NCI-H2171 (cell line): ENCODE results near the gene OCRL.

Source experiments
- DNase-seq: peaks from one replicate; lab custom pipeline; 2025; lab: John Stamatoyannopoulos, UW

The OCRL gene

DNA sequence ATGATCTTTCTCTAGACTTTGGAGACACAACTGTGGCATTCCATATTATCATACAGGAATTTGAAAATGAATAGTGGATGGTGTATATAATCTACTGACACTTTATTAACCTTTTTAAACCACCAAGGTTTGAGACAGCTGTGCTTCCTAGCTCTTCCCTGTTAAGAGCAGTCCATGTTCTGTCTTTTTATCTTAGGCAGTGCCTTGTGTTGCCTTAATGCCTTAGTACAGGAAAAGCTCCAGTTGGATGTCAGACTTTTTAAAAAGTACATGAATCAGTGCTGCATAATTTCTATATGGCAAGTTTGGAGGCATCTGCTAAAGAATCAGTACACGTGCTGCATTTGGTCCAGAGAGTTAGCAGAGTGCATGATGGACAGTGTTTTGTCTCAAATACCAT lies 45.1 kb downstream of the OCRL start:
- DNase-seq = no peak

DNA sequence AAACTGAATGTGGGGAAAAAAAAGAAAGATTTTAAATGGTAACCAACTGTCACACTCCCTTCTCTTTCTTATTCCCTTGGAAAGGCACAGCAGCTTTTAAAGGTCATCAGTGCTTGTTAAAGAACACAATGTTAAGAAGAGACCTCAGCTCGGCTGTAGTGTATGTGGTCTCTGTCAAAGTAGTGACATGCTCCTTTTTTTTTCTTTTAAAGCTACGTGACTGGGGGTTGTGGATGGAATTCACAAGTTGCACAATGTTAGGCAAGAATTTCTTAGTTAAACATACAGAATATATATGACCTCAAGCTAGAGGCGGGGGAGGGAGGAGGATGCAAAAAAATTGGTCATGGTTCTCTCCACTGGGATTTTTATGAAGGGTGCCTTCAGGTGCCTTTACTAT lies 45.6 kb downstream of the OCRL start:
- DNase-seq = no peak

DNA sequence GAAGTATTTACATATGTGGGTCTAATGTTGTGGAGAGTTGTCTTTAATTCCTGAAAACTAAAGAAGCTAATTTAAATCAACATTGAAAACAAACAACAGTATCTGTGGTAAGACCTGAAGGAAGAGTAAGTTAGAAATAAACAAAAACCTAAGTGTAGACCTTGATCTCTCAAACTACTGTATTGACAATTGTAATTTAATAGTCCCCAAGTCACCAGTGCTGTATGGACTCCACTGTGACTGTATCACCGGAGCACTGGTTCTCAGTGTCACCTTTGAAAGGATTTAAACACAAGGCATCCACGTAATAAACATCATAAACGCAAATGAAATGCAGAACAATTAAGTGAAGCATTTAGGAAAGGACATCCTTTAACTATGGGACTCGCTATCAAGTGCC lies 46.4 kb downstream of the OCRL start:
- DNase-seq = no peak

DNA sequence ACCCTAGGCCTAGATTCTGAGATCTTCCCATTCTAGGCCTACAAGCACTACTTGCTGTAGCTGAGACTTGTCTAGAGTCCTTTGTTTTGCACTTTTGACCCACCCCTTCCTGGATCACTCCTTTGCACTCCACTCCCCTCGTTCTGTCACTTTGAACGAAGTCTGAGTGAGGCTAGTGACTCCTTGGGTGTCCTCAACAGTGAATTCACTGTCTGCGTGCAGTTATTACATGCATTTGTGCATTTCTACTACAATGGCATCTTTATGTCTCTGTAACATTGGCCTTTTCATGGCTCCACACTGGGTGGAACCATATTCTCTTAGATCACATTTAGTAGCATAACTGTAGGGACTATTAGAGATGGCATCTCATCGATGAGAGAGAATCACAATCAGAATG lies 50.5 kb downstream of the OCRL start:
- no peak for DNase-seq

DNA sequence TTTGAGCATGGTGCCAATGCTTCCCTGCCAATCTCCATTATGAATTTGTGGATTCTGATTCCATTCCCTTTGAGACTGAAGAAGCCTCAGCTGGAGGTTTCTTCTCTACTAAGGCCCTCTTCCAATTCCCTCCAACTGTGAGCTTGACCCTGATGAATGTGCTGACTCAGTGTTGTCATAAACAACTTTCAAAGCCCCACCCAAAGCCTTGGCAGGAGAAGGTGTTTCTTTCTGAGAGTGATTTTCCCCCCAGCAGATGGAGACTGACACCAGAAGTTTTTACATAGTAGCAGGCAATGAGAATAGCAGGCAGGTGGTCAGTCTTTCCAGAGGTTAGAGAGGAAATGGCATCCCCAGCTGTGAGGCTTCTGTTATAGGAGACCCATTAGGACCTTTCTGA lies 53.1 kb downstream of the OCRL start:
- no peak for DNase-seq

DNA sequence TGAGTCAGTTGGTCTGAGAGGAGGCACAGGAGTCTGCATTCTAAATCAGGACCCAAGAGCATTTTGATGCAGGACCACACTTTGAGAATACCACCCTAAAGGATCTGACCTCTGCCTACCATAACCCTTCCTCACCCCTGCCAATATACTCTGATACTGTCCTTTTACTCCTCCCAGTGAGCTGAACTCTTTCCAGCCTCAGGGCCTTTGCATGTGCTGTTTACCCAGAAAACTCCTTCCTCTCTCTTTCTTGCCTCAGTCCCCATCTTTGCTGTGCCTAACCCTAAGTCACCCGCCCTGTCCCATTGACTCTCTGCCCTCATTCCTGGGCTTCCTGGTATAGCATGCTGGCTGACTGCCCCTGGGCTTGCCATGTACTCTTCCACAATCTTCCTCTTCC lies 54.7 kb downstream of the OCRL start:
- DNase-seq = no peak

DNA sequence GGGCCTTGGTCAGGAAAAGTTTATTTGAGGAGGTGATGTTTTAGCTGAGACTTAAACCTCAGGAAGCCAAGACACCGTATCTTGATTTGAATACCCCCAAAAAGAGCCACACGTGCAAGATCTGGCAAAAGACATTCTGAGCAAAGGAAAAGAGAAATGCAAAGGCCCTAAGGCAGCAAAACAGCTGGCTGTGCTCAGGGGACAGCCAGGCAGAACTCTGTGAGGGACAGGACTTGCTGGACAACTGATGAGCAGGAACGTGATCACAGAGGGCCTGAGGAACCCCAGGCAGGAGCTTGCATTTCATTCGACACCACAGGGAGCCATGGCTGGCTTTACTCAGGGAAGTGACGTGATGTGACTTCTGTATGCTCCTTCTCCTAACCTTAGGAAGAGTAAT lies 56.0 kb downstream of the OCRL start:
- DNase-seq = no peak

DNA sequence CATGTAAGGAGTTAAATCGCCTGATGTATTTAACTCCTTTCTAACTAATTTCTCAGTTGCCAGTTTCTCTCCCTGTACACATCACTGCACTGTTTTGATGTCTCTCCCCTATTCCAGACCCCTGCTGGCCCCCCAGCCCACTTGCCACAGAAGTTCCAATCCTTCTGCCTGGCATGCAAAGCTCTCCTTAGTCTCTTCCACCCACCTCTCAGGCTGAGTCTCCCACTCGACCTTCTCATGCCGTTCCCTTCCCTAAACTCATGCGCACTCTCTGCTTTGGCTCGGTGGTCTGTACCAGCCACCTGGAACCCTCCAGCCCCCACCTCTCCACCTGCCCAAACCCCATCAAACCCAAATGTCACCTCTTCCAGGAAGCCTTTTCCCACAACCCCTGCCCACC lies 57.8 kb downstream of the OCRL start:
- DNase-seq = no peak

DNA sequence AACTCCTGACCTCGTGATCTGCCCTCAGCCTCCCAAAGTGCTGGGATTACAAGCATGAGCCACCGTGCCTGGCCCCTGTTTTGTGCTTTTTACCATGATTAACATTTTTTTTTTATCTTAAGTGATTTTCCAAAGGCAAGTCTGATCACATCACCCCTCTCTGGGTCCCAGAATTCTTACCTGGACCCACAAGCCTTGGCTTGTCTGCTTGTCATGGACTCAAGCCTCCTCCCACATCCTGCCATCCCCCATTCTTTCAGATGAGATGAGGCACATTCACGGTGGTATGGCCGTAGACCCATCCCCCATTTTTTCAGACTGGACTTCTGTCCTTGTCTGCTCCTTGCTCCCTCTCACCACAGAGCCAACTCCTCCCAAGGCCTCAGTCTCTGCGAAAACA lies 59.4 kb downstream of the OCRL start:
- no peak for DNase-seq

DNA sequence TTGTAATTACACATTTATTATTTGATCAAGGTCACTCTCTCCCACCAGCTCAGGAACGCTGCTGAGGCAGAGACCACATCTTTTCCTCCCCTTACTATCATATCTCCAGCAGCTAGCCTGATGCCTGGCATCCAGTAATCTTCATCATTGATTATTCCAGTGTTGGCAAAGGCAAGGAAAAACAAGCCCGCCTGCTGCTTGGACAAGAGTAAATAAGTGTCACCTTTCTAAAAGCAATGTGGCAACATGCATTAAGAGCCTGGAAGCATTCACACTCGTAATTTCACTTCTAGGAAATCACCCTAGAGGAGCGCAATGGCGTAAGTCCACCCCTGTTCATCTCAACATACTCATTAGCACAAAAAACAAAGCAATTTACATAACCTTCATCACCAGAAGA lies 59.9 kb downstream of the OCRL start:
- no peak for DNase-seq

DNA sequence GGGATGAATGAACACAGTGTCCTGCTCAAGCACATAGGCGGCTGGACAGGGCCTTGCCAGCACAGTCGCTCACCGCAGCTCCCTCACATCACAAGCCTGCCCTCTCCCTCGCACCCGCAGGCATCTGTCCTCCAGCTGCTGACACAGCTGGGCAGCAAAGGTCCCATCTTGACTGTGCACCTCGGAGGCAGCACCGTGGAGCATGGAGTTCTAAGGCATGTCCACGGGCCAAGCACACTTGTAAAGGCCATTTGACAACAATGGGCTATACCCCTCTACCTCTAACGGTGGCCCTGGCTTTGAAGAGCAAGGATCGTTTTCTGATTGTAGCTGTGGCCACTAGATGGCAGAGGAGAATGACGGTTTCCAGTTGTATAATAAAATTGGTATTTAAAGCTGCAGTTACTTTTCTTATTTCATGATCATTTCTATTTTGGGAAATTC lies 60.9 kb downstream of the OCRL start:
- DNase-seq = no peak

DNA sequence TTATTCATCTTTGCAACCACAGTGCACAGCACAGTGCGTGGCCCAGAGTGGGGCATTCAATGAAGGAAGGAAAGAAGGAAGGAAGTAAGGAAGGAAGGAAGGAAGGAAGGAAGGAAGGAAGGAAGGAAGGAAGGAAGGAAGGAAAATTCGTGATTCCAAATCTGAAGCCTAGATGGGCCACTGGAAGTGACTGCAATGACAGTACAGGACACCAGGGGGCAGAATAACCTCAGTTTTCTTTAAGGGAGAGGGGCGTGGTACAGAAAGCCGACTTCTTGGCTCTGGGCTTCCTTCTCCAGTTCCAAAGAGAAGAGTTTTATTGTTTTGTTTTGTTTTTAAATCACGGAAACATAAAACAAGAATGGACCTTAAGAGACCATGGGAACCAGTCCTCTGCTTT lies 66.9 kb downstream of the OCRL start:
- peak; percentile 1 for DNase-seq

DNA sequence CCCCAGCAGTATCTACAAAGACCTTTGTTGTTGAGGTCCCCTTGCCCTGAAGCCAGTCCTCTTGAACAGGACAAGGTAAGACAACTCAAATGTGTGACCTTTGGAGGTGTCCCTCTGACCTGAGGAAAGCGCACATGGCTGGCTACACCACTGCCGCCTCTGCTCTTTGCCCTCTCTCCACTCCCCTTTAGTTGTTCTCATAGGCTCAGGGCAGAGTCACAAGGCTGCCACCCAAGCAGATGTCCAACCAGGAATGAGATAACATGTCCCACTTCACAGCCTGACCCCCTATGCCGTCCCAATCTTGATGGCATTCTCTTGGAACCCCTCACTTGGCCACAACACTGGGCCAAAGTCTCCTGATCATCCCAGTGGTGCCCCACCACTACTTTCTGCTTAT lies 68.4 kb downstream of the OCRL start:
- no peak for DNase-seq

DNA sequence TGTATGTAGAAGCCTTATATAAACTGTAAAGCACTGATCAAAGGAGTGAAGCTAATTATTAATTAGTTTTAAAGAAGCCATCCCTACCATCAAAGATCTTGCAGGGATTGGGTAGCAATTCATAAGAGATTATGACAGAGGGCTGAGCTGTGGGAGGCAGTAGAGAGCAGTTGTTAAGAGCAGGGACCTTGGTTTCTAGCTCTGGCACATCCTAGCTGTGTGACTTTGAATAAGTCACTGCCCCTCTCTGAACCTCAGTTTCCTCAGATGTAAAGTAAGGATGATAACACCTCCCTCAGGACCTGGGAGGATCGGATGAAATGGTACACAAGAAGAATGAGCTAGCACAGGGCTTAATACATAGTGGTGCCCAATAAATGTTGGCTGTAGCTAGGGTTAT lies 69.3 kb downstream of the OCRL start:
- DNase-seq = no peak

DNA sequence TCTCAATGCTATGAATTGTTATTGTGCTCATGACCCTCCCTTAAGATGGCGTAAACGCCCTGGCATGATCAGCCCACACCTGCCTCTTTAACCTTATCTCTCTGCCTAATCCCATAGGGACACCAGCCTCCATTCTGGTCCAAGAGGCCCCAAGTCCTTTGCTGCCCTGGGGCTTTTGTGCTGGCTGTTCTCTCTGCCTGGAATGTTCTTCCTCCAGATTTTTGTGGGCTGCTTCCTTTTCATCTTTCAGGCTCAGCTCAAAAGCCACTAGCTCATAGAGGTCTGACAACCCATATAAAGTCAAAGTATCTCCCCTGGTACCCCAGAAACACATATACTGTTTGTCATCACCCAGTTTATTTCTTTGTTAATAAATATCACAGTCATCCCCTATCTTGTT lies 72.3 kb downstream of the OCRL start:
- no peak for DNase-seq

DNA sequence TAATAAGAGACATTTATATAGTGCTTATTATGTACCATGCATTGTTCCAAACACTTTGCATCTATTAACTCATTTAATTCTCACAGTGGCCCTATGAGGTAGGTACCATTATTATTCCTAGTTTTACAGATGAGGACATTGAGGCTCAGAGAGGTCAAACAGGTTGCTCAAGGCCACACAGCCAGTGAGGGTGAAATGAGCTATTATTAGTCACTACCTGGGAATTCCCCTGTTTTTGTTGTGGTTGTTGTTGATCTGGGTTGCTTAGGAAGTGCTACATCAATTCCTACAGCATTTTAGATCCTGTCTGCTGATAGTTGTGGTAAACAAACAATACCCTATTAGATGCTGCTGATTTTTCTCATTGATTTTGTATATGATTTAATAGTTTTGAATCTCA lies 73.5 kb downstream of the OCRL start:
- no peak for DNase-seq

DNA sequence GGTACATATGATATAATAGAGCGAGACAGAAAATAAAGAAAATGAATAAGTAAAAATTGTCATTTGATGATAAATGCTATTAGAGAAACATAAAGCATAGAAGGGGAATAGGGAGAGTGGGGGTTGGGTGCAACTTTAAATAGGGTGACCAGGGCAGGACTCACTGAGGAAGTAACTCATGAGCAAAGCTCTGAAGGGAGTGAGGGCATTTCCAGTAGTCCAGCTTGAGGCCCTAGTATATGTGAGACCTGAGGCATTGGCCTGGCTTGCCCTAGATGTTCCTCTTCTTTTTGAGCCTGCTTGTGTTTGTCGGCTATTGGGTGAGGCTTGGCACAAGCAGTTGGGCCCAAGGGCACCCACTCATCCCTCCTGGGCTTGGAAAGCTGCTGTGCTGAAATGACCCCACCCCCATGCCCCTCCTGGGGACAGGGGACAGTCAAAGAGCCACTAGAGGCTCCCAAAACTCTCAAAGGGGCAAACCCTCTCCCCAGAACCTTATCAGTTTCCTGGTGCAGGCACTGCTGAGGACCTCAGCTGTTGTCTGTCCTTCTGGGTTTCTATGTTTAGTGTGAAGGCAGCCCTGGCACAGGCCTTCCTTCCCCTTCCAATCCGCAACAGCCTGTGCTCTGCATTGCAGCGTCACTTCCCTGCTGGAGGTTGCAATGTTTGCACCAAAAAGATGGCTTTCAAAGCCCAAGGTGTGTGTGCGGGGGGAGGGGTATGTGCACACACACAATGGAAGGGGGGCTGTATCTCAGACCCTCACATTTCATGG lies 74.6 kb downstream of the OCRL start:
- DNase-seq = no peak

DNA sequence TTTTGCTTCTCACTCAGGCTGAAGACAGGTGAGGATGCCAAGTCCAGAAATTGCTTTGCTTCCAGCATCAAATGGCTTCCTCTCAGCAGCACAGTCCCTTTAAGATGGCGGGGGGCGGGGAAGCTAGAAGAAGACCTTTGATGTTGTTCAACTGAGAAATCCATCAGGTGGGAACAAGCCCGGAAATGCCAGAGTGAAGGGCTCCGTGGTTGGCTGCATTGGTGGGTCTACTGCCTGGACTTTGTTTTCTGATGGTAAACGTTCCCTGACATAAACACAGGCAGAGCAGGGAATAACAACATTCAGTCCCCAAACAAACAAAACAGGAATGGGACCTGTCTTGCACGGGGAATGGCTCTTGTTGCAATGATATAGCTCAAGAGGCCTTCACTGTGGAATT lies 77.4 kb downstream of the OCRL start:
- DNase-seq = no peak

DNA sequence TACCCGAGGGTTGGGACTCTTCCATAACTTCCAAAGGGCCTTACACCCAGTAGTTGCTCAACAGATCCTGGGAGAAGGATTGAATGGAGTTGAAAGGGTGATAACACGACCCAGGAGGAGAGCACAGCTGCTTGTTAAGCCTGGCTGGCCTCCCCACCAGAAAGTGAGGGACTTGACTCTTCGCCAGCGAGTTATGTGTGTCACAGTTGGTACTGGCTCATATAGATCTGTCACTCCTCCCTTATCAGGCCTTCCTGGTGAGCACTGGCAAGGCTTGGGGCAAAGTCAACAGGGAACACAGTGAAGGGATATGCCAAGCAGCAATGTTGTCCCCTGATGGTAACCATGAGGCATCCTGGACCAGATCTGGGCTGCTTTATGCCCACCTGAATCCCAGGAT lies 78.9 kb downstream of the OCRL start:
- no peak for DNase-seq

DNA sequence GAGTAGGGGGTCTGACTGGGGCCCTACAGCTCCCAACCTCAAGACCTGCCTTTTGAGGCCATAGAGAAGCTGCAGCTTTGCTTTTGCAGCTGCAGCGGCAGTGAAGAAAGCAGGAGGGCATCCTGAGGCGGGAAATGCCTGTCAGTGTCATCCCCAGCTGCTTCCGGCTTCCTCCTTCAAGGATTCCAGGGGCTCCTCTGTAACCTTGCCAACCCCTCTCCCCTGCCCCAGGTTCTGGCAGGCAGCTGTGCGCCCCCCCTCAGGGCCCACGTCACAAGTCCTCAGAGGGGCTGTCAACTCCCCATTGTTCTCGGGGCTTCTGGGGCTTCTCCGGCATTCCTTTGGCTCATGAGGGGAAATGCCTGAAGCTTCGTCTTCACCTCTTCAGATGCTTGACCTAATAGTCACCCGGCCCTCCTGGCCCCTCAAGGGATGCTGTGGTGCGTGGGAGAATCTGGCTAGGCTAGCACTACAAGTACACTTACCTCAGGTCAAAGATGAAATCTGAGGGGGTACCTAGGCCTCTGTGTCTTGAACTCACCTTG lies 82.8 kb downstream of the OCRL start:
- DNase-seq = no peak

DNA sequence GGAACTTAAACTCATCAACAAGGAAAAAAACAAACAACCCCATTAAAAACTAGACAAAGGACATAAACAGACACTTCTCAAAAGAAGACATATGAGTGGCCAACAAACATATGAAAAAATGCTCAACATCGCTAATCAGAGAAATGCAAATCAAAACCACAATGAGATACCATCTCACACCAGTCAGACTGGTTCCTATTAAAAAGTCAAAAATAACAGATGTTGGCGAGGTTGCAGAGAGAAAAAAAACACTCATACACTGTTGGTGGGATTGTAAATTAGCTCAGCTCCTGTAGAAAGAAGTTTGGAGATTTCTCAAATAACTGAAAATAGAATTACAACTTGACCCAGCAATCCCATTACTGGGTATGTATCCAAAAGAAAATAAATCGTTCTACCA lies 86.0 kb downstream of the OCRL start:
- no peak for DNase-seq

DNA sequence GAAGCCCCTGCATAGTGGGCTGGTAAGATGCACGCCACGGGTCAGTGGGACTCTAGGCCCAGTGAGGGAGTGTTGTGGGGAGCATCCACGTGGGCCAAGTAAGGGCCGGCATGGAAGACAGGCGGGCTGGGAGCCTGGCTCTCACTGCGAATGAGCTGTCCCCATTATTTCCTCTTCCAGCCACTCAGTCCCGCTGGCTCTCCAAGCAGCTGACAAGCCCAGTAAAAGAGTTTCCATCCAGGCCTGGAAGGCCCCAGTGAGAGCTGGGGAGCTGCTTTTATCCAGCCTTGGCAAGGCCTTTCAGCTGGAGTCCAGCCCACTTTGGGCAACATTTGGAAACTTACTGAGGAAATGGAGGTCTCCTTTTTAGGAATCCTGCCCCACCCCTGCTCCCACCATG lies 89.8 kb downstream of the OCRL start:
- no peak for DNase-seq

DNA sequence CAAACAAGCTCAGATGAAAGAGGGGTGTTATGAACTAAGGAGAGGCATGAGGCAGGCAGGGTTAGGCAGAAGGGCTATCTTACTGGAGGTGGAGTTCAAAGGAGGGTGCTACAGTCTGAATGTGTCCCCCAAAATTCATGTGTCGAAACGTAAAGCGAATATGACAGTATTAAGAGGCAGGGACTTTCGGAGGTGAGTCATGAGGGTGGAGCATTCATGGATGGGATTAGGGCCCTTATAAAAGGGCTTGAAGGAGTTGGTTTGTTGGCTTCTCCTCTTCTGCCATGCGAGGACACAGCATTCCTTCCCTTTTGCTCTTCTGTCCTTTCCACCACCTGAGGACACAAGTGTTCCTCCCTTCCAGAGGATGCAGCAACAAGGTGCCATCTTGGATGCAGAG lies 91.8 kb downstream of the OCRL start:
- DNase-seq = no peak

DNA sequence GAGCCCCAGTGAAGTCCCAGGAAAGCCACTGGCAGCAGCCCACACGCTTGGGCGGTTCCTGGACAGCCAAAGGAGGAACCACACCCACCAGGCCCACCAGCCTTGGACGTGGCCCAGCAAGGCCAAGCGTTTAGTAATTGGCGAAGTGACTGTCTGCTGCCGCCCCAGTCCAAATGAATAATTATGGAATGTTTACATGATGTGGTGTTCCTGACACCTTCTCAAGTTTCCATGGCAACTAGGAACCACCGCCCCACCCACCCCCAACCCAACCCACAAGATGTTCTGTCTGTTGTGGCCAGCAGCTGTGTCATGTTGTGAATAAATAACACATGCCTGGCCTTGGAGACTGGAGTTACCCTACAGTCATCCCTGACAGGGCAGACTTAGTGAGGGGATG lies 92.4 kb downstream of the OCRL start:
- no peak for DNase-seq
